IPS-18a (cell line): ENCODE results near the gene SERPINA5.
"Not testable (repeated sequence)": the region's sequence is repeated elsewhere in the genome, so short reads cannot be mapped to it uniquely, and the experiment has no call there.

Source experiments
- H3K27ac ChIP-seq: one replicate; pipeline ENCODE4 v1.5.1; 2013; ENCODE audit warnings: low read length
- H3K27me3 ChIP-seq: one replicate; pipeline ENCODE4 v1.6.1; 2013; ENCODE audit warnings: mild to moderate bottlenecking, low read length; ENCODE audit not compliant: control insufficient read depth, insufficient read depth
- H3K36me3 ChIP-seq: one replicate; pipeline ENCODE4 v1.6.1; 2013; ENCODE audit warnings: low read depth, low read length; ENCODE audit not compliant: control insufficient read depth
- H3K4me1 ChIP-seq: one replicate; pipeline ENCODE4 v1.6.1; 2013; ENCODE audit warnings: low read depth, low read length; ENCODE audit not compliant: control insufficient read depth
- H3K4me3 ChIP-seq: one replicate; pipeline ENCODE4 v1.5.1; 2013; ENCODE audit warnings: low read length
- H3K9ac ChIP-seq: one replicate; pipeline ENCODE4 v1.6.1; 2013; ENCODE audit warnings: mild to moderate bottlenecking, low read length, moderate library complexity
- H3K9me3 ChIP-seq: one replicate; pipeline ENCODE4 v1.6.1; 2013; ENCODE audit warnings: low read depth, low read length; ENCODE audit not compliant: control insufficient read depth

The SERPINA5 gene

DNA sequence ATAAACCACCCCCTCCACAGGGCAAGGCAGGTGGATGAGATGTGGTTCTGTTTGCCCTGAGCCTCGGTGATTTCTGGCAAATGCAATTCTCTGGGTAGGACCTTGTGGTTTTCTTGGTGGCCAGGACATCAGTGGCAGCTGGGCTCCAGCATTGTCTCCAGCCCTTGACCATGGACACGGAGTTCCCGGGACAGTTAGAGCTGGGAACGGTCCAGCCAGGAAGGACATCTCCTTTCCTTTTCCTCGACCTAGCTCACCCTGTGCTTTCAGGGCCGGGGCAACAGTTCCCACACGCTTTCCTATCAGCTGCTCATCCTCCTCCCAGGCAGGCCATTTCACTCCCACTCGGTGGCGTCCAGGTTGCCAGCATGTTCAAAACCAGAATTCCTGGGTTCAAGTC lies 10.8 kb upstream of the SERPINA5 start:
- no peaks in the 10 kb centered on the region for H3K36me3 ChIP-seq

DNA sequence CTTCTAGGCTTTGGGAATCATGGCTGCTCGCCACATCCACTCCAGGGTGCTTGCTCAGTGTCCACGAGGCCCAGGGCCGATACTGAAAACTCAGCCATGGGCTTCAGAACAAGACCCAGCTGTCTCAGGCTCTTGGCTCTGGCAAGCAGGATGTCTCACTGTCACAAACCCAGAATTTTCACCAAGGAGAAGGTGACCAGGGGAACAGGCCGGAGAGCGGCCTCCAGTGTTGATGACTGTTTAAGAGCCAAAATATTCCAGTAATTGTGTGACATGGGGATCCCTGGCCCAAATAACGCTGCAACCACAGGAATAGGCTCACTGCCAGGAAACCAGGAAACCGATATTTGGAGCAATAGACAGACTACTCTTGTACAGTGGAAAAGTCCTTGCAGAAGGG lies 9.8 kb upstream of the SERPINA5 start:
- H3K4me1 ChIP-seq, result no peaks in the 10 kb centered on the region
- H3K9ac ChIP-seq, result no peak overlapping the region
- H3K9me3 ChIP-seq, result no peaks in the 10 kb centered on the region
- no peak overlapping the region for H3K4me3 ChIP-seq
- H3K27me3 ChIP-seq, result no peaks in the 10 kb centered on the region
- no peaks in the 10 kb centered on the region for H3K36me3 ChIP-seq
- no peak overlapping the region for H3K27ac ChIP-seq

More for the DNA sequence above, 10.8 kb upstream of the SERPINA5 start:
- no peak overlapping the region for H3K9ac ChIP-seq
- H3K27me3 ChIP-seq, result no peaks in the 10 kb centered on the region
- H3K4me3 ChIP-seq, result no peak overlapping the region
- no peaks in the 10 kb centered on the region for H3K4me1 ChIP-seq
- no peaks in the 10 kb centered on the region for H3K9me3 ChIP-seq
- H3K27ac ChIP-seq, result no peak overlapping the region

GRCh38 chr14:94571950-94572349 lies 9.3 kb upstream of the SERPINA5 start:
- Histone ChIP-seq H3K9ac (no peak overlapping the region), H3K27me3 (no peaks in the 10 kb centered on the region), H3K27ac (no peak overlapping the region), H3K9me3 (no peaks in the 10 kb centered on the region), H3K36me3 (no peaks in the 10 kb centered on the region), H3K4me3 (no peak overlapping the region), H3K4me1 (no peaks in the 10 kb centered on the region)

- Histone ChIP-seq H3K36me3 (no peaks in the 10 kb centered on the region), H3K4me3 (no peak overlapping the region), H3K9ac (no peak overlapping the region), H3K9me3 (no peaks in the 10 kb centered on the region), H3K27ac (no peak overlapping the region), H3K27me3 (no peaks in the 10 kb centered on the region), H3K4me1 (no peaks in the 10 kb centered on the region)
Observed at GRCh38 chr14:94572637-94573303, 8.5 kb upstream of the SERPINA5 start.

DNA sequence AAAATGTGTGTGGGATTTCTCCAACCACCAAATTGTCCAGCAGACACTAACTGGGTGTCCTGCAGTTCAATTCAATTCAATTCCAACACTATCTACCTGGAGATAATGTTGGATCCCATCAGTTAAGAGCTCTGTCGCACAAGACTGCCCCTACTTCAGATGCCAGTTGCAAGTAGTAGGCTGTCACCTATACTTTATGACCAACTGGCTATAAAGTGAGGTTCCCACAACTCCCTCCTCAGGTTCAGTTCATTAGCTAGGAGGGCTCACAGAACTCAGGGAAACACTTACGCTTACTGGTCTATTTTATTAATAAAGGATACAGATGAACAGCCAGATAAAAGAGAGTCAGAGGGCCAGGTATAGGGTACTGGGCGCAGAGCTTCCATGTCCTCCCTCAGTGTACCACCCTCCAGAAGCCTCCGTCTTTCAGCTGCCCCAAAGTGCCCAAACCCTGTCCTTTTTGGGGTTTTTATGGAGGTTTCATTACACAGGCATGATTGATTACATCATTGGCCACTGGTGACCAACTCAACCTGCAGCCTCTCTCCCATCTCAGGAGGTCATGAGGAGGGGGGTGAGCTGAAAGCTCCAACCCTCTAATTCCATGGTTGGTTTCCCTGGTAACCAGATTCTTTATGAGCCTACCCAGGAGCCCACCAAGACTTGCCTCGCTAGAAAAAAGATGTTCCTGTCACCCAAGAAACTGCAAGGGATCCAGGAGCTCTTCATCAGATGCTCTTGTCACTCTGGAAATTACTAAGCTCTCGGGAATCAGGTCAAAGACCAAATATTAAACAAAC lies 7.5 kb upstream of the SERPINA5 start:
- Histone ChIP-seq H3K27me3 (no peaks in the 10 kb centered on the region), H3K27ac (no peak overlapping the region), H3K4me1 (no peaks in the 10 kb centered on the region), H3K9me3 (no peaks in the 10 kb centered on the region), H3K4me3 (no peak overlapping the region), H3K9ac (no peak overlapping the region), H3K36me3 (no peaks in the 10 kb centered on the region)

- H3K4me1 ChIP-seq, result no peaks in the 10 kb centered on the region
- H3K27me3 ChIP-seq, result no peaks in the 10 kb centered on the region
- H3K9me3 ChIP-seq, result no peaks in the 10 kb centered on the region
- no peak overlapping the region for H3K9ac ChIP-seq
- no peak overlapping the region for H3K4me3 ChIP-seq
- no peaks in the 10 kb centered on the region for H3K36me3 ChIP-seq
- H3K27ac ChIP-seq, result no peak overlapping the region
Observed at GRCh38 chr14:94574336-94574735, 6.9 kb upstream of the SERPINA5 start.

GRCh38 chr14:94575730-94576585 lies 5.3 kb upstream of the SERPINA5 start:
- Histone ChIP-seq H3K27ac (no peak overlapping the region), H3K27me3 (no peaks in the 10 kb centered on the region), H3K4me3 (no peak overlapping the region), H3K4me1 (no peaks in the 10 kb centered on the region), H3K36me3 (no peaks in the 10 kb centered on the region), H3K9me3 (no peaks in the 10 kb centered on the region), H3K9ac (no peak overlapping the region)

DNA sequence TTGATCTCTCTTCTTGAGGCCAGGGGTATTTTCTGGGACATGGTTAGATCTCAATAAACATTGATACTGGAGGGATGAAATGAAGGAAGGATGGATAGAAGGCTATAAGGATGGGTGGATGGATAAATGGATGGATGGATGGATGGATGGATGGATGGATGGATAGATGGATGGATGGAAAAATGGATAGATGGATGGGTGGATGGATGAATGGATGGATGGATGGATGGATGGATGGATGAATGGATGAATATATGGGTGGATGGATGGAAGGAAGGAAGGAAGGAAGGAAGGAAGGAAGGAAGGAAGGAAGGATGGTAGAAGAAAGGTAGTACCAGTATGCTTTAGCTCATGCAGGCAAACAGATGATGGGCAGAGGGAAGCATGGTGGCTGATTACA lies 3.8 kb upstream of the SERPINA5 start:
- H3K27ac ChIP-seq, H3K4me3 ChIP-seq, H3K9me3 ChIP-seq, H3K9ac ChIP-seq, H3K27me3 ChIP-seq, H3K4me1 ChIP-seq, H3K36me3 ChIP-seq: not testable (repeated sequence)

DNA sequence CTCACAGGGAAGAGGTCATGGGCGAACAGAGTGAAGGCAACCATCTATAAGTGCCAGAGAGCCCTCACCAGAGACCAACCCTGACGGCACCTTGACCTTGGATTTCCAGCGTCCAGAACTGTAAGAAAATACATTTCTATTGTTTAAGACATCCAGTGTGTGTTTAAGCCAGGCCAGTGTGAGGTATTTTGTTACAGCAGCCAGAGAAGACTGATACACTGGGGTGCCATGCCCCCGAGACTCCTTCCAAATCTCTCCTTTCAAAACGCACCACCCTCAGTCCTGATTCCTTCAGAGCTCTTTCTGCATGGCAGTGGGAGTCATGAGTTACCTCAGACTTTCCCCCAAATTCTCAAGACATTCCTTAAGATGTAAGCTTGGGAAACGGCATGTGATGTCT lies 2.5 kb upstream of the SERPINA5 start:
- H3K36me3 ChIP-seq, result no peaks in the 10 kb centered on the region
- H3K9me3 ChIP-seq, result no peaks in the 10 kb centered on the region
- H3K27ac ChIP-seq, result no peak overlapping the region
- no peaks in the 10 kb centered on the region for H3K4me1 ChIP-seq
- no peaks in the 10 kb centered on the region for H3K27me3 ChIP-seq
- H3K9ac ChIP-seq, result no peak overlapping the region
- H3K4me3 ChIP-seq, result no peak overlapping the region

DNA sequence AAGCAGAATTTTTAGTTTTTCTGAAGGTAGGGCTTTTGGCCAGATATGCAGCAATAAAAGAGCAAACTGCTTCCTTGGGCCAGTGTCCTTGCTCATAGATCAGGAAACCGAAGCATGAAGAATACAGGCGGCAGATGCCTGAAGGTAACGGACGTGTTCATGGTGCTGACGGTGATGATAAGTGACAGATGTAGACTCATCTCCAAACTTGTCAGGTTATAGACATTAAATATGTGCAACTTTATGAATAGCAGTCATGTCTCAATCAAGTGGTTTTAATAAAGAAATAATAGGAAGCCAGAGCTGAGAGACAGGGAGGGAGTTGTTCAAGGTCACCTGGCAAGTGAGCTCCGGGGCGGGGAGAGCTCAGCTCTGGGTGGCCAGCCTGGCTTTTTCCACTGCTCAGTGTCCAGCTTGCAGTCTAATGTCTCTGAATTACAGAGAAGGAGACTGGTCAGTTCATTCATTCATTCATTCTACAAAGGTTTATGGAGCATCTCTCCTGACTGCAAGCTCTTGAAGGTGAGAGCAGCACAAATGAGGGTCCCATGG lies 1.0 kb downstream of the SERPINA5 start:
- no peak overlapping the region for H3K27ac ChIP-seq
- H3K4me1 ChIP-seq, result no peaks in the 10 kb centered on the region
- H3K9ac ChIP-seq, result no peak overlapping the region
- no peaks in the 10 kb centered on the region for H3K9me3 ChIP-seq
- H3K4me3 ChIP-seq, result no peak overlapping the region
- no peaks in the 10 kb centered on the region for H3K36me3 ChIP-seq
- no peaks in the 10 kb centered on the region for H3K27me3 ChIP-seq

DNA sequence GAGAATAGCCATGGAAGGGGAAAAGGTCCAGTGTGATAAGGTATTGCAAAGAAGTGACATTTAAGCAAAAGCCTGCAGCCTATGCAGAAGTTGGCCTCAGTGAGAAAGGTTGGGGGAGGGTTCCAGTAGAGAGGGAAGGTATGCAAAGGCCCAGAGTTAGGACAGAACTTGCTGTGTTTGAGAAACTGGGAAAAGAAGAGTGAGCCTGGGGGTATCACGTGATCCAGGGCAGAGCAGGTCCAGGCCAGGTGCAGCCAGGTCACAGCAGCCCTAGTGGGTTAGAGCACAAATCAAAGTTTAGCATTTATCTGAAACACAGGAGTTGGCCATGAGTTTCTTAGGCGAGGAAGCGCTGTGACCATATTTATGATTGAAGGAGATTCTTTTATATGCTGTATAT lies 1.6 kb downstream of the SERPINA5 start:
- Histone ChIP-seq H3K4me1 (no peaks in the 10 kb centered on the region), H3K4me3 (no peak overlapping the region), H3K9me3 (no peaks in the 10 kb centered on the region), H3K27ac (no peak overlapping the region), H3K27me3 (no peaks in the 10 kb centered on the region), H3K36me3 (no peaks in the 10 kb centered on the region), H3K9ac (no peak overlapping the region)
